SH-SY5Y (cell line): ENCODE data around the gene CCDC54.

Experiments used
- GATA2 ChIP-seq: IDR thresholded peaks from 2 replicates; pipeline ENCODE4 v1.6.1; 2011; ENCODE audit warnings: mild to moderate bottlenecking, low read depth, low read length
- GATA3 ChIP-seq: IDR thresholded peaks from 2 replicates; pipeline ENCODE4 v1.6.1; 2011; ENCODE audit warnings: low read depth, mild to moderate bottlenecking, low read length, moderate library complexity

Gene CCDC54

DNA sequence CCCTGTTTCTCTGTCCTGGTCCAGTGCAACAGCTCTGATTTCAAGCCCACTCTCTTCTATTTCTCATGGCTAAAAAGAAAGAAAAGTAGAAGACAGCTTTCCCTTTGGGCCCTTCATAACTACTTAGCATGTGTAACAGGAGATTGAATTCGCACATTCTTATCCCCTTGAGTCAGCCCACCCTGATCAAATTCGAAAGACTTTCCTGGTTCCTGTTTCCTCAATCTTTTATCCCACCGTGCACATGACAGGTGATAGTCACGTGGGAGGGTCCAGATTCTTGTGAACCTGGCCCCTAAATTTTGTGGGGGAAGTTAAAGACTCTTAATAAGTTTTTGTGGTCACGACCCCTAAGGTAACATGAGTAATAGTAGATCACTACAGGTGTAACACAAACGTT is 4.7 kb upstream of the CCDC54 start:
- no peak for TF ChIP-seq GATA2
- TF ChIP-seq GATA3 = no peak

DNA sequence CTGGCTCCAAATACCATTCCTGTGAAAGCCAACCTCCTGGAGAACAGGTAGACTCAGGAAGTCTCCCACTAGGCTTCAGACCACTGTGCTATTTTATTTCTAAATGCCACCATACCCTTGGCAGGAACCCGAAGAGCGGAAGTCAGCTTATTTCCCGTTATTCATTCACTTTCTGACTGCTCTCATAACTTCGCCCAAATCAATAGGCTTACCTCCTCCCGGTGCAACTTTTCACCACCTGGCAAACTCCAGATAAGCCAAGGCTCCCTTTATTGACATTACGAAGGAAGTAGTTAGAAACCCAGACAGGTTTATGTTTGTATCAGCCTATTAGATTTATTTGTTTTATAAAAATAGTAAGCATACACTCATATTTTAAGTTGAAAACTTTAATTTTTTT is 3.3 kb upstream of the CCDC54 start:
- no peak for TF ChIP-seq GATA3
- no peak for TF ChIP-seq GATA2

DNA sequence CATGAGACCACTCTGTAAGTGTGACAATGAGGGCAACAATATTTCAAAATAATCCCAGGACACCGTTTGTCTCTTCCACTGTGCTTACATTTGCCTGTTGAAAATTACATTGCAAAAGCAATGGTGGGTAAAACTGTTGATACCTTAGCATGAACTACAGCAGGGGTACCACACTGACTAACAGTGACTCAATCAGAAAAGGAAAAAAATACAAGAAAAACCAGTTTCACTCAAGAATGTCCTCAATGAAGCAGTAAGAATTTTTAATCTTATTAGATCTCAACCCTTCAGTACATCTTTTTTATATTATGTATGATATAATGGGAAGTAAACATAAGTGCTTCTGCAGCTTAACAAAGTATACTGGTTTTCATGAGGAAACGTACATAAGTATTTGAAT is 1.6 kb upstream of the CCDC54 start:
- no peak for TF ChIP-seq GATA3

DNA sequence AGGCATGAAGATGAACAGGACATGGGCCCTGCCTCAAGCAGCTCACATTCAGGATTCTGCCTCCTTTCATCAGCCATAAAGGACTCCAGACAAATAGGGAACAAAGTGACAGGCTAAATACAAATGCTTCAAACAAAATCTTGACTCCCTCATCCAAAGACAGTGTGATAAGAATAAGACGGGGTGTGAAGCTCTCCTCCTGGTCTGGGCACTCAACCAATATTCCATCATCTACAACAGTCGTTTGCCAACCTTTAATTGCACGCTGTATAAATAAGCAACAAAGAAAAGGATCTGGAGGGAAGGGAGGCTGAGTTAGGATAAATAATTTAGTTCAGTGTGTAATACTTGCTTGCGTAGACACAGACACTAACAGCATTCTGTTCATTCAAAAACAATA is 5.4 kb downstream of the CCDC54 start:
- TF ChIP-seq GATA2 = no peak
- no peak for TF ChIP-seq GATA3

DNA sequence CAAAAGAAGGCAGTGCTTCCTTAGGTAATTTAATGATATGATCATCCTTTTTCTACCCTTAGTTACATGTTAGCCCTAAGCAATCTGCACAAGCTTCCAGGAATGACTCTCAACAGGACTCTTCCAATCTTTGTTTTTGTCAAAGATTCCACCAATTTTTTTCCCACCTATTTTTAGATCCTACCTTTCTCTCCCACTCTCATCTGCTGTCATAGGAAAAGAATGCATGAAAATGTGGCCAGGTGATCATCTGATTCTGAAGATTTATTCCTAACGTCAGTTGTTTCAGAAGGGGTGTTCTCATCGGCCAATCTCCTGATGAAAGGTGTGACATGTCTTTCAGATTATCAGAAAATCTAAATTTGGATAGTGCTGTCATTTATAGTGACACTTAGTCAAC is 7.2 kb downstream of the CCDC54 start:
- TF ChIP-seq GATA2 (no peak), GATA3 (no peak)

DNA sequence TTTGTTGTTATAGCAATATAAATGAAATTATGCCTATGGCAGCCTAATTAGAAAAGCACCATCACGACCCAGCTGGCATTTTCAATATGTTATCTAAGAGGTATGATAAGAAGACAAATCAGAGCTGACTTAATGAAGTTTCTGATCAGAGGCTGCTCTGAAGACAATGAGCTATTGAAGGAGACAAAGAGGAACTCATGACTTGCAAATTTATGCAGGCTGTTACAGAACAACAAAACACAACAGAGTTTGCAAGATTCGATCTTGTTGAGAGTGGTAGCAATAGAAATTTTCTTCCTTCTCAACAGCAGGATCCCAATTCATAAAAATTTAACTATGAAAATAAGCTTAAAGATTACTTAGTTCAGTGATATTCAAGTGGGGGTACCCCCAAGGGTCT is 7.7 kb downstream of the CCDC54 start:
- TF ChIP-seq GATA2 = no peak
- no peak for TF ChIP-seq GATA3

DNA sequence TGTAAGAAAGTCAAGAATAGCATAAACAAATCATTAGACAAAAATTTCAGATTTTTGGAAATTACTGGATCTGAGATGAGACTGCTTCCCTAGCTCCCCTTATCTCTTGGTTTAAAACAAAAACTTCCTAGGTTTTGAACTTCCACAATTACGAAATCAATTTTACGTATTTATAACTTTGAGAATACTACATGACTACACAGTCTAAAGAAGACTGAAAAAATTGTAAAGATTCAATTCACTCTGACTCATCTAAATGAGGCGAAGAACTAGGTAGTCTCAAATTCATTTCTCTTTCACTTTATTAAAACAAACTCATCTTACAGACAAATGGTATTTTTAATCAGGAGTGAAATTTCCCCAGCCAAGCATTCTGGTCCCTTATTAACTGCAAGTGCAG is 10.3 kb downstream of the CCDC54 start:
- TF ChIP-seq GATA3 (no peak), GATA2 (no peak)

DNA sequence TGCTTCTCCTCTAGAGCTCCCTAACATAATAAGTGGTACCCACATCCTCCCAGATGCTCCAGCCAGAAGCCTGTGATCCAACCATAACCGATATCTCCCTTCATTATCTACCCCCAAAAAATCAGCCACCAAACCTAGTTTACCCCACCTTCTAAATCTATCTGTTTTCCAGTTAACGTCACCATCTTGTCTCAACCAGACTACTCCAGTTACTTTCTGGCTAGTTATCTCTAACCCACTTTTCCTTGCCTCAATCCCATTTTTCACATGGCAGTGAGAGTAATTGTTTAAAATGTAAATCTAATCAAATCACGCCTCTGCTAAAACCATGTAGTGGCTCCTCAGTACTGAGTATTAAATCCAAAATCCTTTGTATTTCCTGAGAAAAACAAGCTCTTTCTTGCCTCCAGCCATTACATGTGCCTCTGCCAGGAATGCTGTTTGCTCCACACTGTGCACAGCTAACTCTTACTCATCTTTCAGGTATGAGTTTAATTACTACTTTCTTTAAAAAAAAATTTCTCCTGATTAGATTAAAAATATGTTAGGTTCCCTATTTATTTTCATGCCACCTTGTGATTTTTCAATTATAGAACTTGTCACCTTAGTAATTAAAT is 15.4 kb downstream of the CCDC54 start:
- TF ChIP-seq GATA3 = no peak
- no peak for TF ChIP-seq GATA2

DNA sequence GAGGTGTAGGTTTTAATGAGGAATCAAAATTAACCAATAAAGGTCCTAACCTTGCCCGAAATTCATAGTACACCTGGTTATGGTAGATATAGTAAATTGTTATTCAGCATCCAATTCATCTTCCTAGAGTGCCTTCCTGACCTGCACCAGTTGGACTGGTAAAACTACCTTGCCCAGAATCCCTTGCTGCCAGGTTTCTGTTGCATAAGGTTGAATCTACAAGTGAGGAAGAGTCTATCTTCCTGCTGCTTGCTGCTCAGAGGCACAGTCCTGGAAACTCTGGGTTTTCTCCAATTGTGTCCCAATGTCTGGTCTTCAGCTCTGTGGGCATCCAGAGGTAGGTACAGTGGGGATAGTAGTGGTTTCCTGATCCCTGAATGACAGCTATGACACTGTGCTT is 17.3 kb downstream of the CCDC54 start:
- TF ChIP-seq GATA3 = no peak
- TF ChIP-seq GATA2 = no peak

DNA sequence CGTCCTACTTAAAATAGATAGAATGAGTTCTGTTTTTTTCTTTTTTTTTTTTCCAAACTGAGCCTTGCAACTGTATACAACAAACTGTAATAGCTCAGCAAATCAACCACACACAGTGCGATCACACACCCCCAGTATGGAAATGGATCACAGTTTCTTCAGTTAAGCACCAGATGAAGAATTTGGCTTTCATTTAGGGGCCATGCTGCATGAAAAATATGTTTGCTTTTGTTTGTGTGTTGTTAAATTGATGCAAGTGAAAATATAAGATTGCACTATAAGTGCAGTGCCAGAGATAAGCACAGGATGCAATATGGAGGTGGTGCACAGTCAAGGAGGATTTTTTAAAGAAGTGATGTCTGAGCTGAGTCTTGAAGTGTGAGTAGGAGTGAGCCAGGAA is 17.8 kb downstream of the CCDC54 start:
- TF ChIP-seq GATA3 (no peak), GATA2 (no peak)

DNA sequence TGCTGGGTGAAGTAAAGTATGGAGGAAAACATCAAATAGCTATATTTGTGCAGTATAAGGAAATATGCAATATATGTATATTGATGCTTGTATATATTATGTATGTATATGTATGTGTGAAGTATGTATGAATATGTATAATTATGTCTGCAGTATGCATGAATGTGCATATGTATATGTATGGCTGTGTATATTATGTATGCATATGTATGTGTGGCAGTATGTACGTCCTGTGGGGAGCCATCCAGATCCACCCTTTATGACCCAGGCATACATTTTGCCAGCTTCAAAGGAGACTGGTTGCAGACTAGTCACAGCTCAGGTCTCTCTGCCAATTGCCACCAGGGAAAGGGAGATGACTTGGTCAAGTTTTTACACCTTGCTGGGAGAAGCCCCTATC is 24.1 kb downstream of the CCDC54 start:
- TF ChIP-seq GATA3 (no peak), GATA2 (no peak)

DNA sequence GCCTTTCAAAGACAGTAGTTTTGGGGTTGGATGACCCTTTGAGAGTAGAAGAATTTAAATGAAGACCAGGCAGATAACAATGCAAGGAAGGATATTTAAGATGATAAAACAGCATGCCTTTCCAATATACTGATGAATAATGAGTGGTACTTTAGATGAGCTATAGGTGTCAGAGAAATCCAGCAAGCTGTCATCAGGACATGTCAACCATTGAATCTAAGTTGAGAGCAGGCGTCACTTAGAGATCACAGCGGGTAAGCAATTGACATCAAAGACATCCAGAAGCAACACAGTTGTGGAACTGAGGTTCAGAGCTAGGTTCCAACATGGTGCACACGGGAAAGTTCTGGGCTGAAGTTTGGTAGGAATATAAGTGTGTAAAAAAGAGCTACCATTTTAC is 25.0 kb downstream of the CCDC54 start:
- TF ChIP-seq GATA2 (no peak), GATA3 (no peak)

DNA sequence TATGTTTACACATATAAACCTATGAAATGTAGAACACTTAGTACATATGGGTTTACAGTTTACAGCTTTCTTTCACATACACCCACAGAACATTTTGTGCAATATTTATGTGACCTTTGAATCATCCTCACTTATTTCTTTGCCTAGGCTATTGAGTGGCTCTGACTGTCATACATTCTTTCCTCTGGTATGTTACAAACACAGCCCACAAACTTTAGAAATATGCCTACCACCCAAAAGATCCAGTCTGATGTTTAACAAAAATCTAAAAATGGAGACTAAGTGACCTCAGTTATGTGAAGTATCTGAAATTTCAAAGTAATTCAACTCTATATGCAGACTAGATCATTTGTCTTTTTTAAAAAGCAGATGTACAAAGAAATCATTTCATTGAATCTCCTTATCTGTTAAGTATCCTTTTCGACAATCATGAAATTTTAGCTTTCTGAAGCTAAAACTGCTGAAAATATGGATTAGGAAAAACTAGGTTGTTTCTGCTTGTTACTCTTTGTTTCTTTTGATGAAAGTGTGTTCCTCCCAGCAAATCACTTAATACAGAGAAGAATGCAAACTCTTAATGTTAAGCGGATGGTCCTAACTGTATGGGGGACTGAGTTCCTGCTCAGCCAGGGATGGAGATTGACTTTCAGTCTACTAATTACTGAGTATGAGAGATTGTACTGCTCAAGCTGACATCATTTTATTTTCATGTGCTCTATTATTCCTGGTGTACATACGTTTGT is 27.7 kb downstream of the CCDC54 start:
- no peak for TF ChIP-seq GATA2
- no peak for TF ChIP-seq GATA3

DNA sequence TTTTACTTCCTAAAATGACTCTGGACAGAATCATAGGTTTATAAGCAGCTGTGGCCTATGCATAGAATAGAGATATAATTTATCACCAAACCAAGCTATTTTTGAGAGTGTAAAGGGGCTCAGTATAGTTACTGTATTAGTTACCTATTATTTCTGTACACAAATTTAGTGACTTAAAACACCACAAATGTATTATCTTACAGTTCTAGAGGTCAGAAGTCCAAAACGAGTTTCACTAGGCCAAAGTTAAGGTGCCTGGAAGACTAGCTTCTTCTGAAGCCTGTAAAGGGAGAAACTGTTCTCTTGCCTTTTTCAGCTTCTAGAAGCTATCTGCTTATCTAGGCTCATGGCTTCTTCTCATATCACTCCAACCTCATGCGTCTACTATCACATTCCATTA is 30.1 kb downstream of the CCDC54 start:
- TF ChIP-seq GATA2 = no peak
- TF ChIP-seq GATA3 = no peak

DNA sequence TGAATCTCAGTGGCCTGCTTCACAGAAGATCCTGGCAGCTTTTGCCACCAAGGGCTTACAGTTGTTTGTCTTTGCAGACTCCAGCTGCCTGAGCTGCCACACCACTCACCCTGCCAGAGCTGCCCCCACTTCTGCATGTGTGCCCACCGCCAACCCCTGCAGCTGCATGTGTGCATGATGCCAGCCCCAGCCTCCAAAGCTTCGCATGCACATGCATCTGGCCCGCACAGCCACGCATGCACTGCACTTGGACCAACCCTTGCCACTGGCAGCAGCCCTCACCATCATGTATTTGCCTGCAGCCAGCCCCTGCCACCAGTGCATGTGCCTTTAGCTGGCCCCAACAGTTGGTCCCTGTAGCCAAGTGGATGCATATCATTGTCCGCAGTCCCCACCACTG is 31.3 kb downstream of the CCDC54 start:
- TF ChIP-seq GATA3 (no peak), GATA2 (no peak)
